DOHH2 (cell line): ENCODE results near the gene OR4C3.

Source experiments
- CTCF ChIP-seq: fragments of 200-600 bp; sonication (generic); IDR thresholded peaks from one replicate; pipeline ENCODE4 v1.5.1; 2014; ENCODE audit warnings: antibody characterized with exemption, mild to moderate bottlenecking, low read depth, low read length; ENCODE audit not compliant: poor library complexity, severe bottlenecking
- EZH2phosphoT487 ChIP-seq: fragments of 200-600 bp; sonication (generic); IDR thresholded peaks from 2 replicates; pipeline ENCODE4 v1.6.1; 2017; ENCODE audit warnings: borderline replicate concordance, mild to moderate bottlenecking, antibody characterized with exemption, low read length, moderate library complexity, mixed read lengths

DNA sequence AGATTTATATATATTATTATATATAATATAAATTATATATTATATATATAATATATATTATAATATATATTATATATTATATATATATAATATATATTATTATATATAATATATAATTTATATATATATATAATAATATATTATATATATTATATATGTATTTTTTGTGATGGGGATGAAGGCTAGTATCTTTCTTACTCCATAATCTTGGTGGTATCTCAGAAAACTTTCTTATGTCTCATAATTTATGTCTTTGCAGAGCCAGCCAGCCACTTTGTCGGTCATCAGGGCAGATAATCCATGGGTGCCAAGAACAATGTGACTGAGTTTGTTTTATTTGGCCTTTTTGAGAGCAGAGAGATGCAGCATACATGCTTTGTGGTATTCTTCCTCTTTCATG lies 18.8 kb upstream of the OR4C3 start, which contains the start of gene OR4S1:
- TF ChIP-seq CTCF = no peak
- no peak for TF ChIP-seq EZH2phosphoT487
